T-cell (primary cell): Measurements from ENCODE around the gene CLEC16A. TPM values are rescaled to one million over a fixed set of nuclear protein-coding genes. Genes with fewer than 3 reads are reported as not detected.

Experiments used
- ATAC-seq, 4 experiments: fragments of 200-7000 bp in 3 of 4; fragments of 150-1000 bp in 1 of 4; cut with Tn5 transposase; replicated peaks in 1 of 4; 1 replicate in 3 of 4; 2 replicates in 1 of 4; pipeline ENCODE4 v1.10.0; 2021; ENCODE audit warnings: moderate library complexity in 3 of 4, mild to moderate bottlenecking in 2 of 4, moderate number of reproducible peaks in 1 of 4
- CTCF ChIA-PET, 2 donors: fragments of 300-600 bp; sonication (Branson Sonifier 250); formaldehyde crosslinking; loops; one replicate each; lab custom pipeline; 2022; ENCODE audit warnings: antibody characterized with exemption in 2 of 2; lab: Charles Lee
- POLR2A ChIA-PET, 2 donors: fragments of 300-600 bp; sonication (Branson Sonifier 250); formaldehyde crosslinking; loops; one replicate each; lab custom pipeline; 2022; ENCODE audit warnings: antibody characterized with exemption in 2 of 2; lab: Charles Lee
- DNase-seq, 35 experiments: peaks; one replicate each; pipeline versions ENCODE4 v3.0.0 to v3.0.0-alpha.2; 2013 to 2023
- H3K27ac ChIP-seq: one replicate; pipeline ENCODE4 v1.5.1; 2013; ENCODE audit warnings: low read length
- H3K27me3 ChIP-seq, 2 experiments: replicated peaks in 1 of 2; 1 replicate in 1 of 2; 2 replicates in 1 of 2; pipeline versions ENCODE4 v1.6.1 to v1.7.0; 2013; ENCODE audit warnings: low read length in 1 of 2, mixed read lengths in 1 of 2; ENCODE audit not compliant: control insufficient read depth in 2 of 2, insufficient read depth in 2 of 2; ENCODE audit errors: extremely low read depth in 1 of 2
- H3K36me3 ChIP-seq, 2 donors: 1 replicate in 1 of 2; 2 replicates in 1 of 2; pipeline versions ENCODE4 v1.6.1 to v1.7.0; 2013; ENCODE audit warnings: low read length in 1 of 2; ENCODE audit not compliant: control insufficient read depth in 2 of 2, insufficient read depth in 1 of 2; ENCODE audit errors: extremely low read depth in 1 of 2
- H3K4me1 ChIP-seq, 2 experiments: 1 replicate in 1 of 2; 2 replicates in 1 of 2; pipeline versions ENCODE4 v1.6.1 to v1.7.0; 2013; ENCODE audit warnings: low read length in 2 of 2, mixed read lengths in 1 of 2; ENCODE audit not compliant: insufficient read depth in 2 of 2, control insufficient read depth in 1 of 2; ENCODE audit errors: extremely low read depth in 1 of 2
- H3K4me3 ChIP-seq, 2 donors: 1 replicate in 1 of 2; 2 replicates in 1 of 2; pipeline versions ENCODE4 v1.5.1 to v1.7.0; 2013; ENCODE audit warnings: mild to moderate bottlenecking in 2 of 2, low read length in 1 of 2, moderate library complexity in 1 of 2; ENCODE audit not compliant: control insufficient read depth in 1 of 2; ENCODE audit errors: extremely low read depth in 1 of 2
- H3K9me3 ChIP-seq: 2 replicates; pipeline ENCODE4 v1.7.0; 2013
- H3K27ac Mint-ChIP-seq, 2 donors: one replicate each; pipeline ENCODE4 v1.8.0; 2020 to 2021; ENCODE audit warnings: mild to moderate bottlenecking in 2 of 2, mixed read lengths in 2 of 2
- H3K27me3 Mint-ChIP-seq, 2 donors: one replicate each; pipeline ENCODE4 v1.8.0; 2021 to 2022; ENCODE audit warnings: mixed read lengths in 2 of 2
- H3K36me3 Mint-ChIP-seq: one replicate; pipeline ENCODE4 v1.8.0; 2021; ENCODE audit warnings: mixed read lengths
- H3K4me1 Mint-ChIP-seq, 3 donors: one replicate each; pipeline ENCODE4 v1.8.0; 2020 to 2022; ENCODE audit warnings: mixed read lengths in 3 of 3, mild to moderate bottlenecking in 1 of 3
- H3K4me3 Mint-ChIP-seq, 3 donors: one replicate each; pipeline ENCODE4 v1.8.0; 2020 to 2022; ENCODE audit warnings: mild to moderate bottlenecking in 3 of 3, mixed read lengths in 3 of 3, moderate library complexity in 3 of 3
- H3K9me3 Mint-ChIP-seq, 3 donors: one replicate each; pipeline ENCODE4 v1.8.0; 2020 to 2022; ENCODE audit warnings: mixed read lengths in 3 of 3
- WGBS: methylation state at CpG from one replicate; pipeline ENCODE4 v1.1.5; 2013; ENCODE audit warnings: missing lambda C conversion rate; ENCODE audit not compliant: insufficient coverage; 5-methylcytosine and 5-hydroxymethylcytosine counted together
- total RNA-seq, 35 experiments: library from RNA in 6 of 35; stranded (reverse) in 6 of 35; fragments of 120-200 nt in 1 of 35; gene quantifications; one replicate each; pipeline versions ENCODE4 v1.2.1 to v1.2.4 and lab custom pipeline; 2013 to 2026

Gene CLEC16A
- total RNA-seq, 5 donors from 2014 or later (not counting 1 experiment from before 2014, with no cell fraction given) = 27.4 to 34.6 (median 28.7) TPM

DNA sequence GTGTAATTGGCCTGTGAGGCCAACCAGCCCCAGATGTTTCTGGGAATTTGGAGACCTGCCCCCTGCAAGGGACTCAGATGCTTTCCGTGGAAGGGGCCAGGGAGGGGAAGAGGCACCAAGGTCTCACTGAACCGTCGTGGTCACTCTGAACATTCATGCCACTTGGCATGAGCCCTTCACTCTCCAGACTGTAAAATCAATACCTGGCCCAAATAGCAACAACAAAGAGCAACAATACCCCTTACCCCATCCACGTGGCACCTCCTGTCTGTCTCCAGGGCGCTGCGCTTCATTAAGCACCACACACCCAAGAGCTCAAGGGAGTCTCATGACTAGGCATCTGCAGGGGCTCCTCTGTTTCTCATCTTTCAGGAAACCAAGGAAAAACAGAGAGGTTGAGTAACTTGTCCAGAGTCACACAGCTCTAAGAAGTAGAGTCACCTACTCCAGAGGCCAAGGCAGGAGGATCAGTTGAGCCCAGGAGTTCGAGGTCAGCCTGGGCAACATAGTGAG is 258.8 kb downstream of the CLEC16A start:
- Histone ChIP-seq H3K4me1 (peaks cover 0 to 18% of the 10 kb centered on the region in 2 experiments), H3K4me3 (no peak overlapping the region), H3K36me3 (no peaks in the 10 kb centered on the region), H3K27me3 (peaks cover 0 to 11% of the 10 kb centered on the region in 2 experiments), H3K9me3 (no peaks in the 10 kb centered on the region), H3K27ac (no peak overlapping the region)
- Mint-ChIP-seq H3K27ac (peak overlapping the region in 1 of 2 donors; percentile 22), H3K4me3 (no peak overlapping the region), H3K9me3 (no peaks in the 10 kb centered on the region), H3K27me3 (no peaks in the 10 kb centered on the region), H3K4me1 (peaks cover 14 to 27% (median 22%) of the 10 kb centered on the region in 3 donors), H3K36me3 (no peaks in the 10 kb centered on the region)
- DNase-seq (no peak), ATAC-seq (no peak)
- ChIA-PET CTCF (no interaction called here), POLR2A (no interaction called here)
- WGBS = 89% methylated on average over 4 of the region's 7 CpGs

DNA sequence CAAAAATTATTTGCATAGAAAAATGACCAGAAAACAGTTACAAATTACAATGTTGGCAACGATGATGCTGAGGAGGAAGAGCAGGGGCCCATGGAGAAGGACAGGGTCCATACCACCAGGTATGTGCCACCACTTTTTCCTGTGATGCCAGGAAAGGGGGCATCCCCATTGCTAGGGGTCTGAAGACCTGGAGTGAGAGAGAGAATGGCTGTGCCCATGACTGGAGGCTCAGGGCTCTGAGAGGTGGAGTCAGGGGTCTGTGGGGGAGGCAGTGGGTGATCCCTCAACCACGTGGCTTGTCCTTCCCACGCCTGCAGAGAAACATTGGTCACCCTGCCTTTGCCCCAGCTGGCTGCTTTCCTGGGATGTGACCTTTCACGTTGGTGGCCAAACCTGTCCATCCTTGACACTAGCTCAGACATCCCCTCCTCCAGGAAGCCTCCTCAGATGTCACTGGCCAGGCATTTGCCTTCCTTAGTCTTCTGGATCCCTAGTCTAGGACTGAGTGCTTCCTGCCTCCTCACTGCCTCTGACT is 260.2 kb downstream of the CLEC16A start:
- CTCF ChIA-PET = interaction anchor here in 1 of 2 donors (0.5 kb wide), 1 partner anchor 99 kb away, joined by 3 read pairs; no protein-coding TSS in a partner anchor
- H3K27ac Mint-ChIP-seq = no peak overlapping the region
- H3K4me3 Mint-ChIP-seq = no peak overlapping the region

DNA sequence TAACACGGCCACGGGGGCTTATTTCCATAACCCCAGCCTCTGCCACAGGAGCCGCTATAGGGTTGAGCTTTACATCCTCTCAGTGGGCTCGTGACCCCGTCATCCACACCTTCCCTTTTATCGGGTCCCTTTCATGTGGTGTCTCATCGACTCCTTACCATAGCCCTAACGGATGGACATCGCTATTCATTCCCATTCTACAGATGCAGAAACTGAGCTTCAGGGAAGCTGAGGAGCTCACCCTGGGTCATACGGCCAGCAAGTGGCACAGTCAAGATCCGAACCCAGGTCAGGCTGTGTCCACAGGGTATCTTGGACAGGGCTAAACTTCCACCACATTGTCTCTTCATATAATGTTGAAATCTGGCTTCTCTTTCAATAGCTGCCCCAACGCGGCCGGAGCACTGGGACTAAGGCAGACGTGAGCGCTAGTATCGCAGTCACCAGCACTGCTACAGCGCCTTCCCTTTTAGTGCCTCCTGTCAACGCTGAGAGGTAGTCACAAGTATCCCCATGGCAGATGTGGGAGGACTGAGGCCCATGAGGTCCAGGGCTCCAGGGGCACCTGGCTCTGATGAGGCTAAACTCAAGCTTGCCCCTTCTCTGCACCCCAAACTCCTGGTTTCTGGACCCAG is 260.8 kb downstream of the CLEC16A start:
- H3K36me3 Mint-ChIP-seq = no peaks in the 10 kb centered on the region
- H3K27me3 Mint-ChIP-seq = no peaks in the 10 kb centered on the region
- Histone ChIP-seq H3K4me3 (no peak overlapping the region), H3K27me3 (peaks cover 0 to 11% of the 10 kb centered on the region in 2 experiments), H3K9me3 (no peaks in the 10 kb centered on the region), H3K4me1 (peaks cover 0 to 13% of the 10 kb centered on the region in 2 experiments), H3K36me3 (no peaks in the 10 kb centered on the region), H3K27ac (no peak overlapping the region)
- 94% methylated on average over 17 of the region's 19 CpGs for WGBS
- no peaks in the 10 kb centered on the region for H3K9me3 Mint-ChIP-seq
- ChIA-PET CTCF (interaction anchor here in 1 of 2 donors (0.5 to 1.5 kb wide), 2 partner anchors 100 to 241 kb away, joined by 3 read pairs; no protein-coding TSS in a partner anchor), POLR2A (no interaction called here)
- no peak for DNase-seq
- H3K27ac Mint-ChIP-seq = no peak overlapping the region
- H3K4me3 Mint-ChIP-seq = no peak overlapping the region
- no peak for ATAC-seq
- H3K4me1 Mint-ChIP-seq = peaks cover 11 to 19% (median 16%) of the 10 kb centered on the region in 3 donors

More for the DNA sequence above, 260.2 kb downstream of the CLEC16A start:
- no peak for DNase-seq
- H3K27me3 Mint-ChIP-seq = no peaks in the 10 kb centered on the region
- peaks cover 0 to 13% of the 10 kb centered on the region in 2 experiments for H3K4me1 ChIP-seq
- H3K4me3 ChIP-seq = no peak overlapping the region
- POLR2A ChIA-PET = no interaction called here
- peaks cover 11 to 19% (median 16%) of the 10 kb centered on the region in 3 donors for H3K4me1 Mint-ChIP-seq
- H3K36me3 ChIP-seq = no peaks in the 10 kb centered on the region
- WGBS = 83% methylated on average over 1 of the region's 4 CpGs
- no peaks in the 10 kb centered on the region for H3K36me3 Mint-ChIP-seq
- H3K27ac ChIP-seq = no peak overlapping the region
- H3K9me3 ChIP-seq = no peaks in the 10 kb centered on the region
- ATAC-seq = no peak
- no peaks in the 10 kb centered on the region for H3K9me3 Mint-ChIP-seq
- peaks cover 0 to 11% of the 10 kb centered on the region in 2 experiments for H3K27me3 ChIP-seq

DNA sequence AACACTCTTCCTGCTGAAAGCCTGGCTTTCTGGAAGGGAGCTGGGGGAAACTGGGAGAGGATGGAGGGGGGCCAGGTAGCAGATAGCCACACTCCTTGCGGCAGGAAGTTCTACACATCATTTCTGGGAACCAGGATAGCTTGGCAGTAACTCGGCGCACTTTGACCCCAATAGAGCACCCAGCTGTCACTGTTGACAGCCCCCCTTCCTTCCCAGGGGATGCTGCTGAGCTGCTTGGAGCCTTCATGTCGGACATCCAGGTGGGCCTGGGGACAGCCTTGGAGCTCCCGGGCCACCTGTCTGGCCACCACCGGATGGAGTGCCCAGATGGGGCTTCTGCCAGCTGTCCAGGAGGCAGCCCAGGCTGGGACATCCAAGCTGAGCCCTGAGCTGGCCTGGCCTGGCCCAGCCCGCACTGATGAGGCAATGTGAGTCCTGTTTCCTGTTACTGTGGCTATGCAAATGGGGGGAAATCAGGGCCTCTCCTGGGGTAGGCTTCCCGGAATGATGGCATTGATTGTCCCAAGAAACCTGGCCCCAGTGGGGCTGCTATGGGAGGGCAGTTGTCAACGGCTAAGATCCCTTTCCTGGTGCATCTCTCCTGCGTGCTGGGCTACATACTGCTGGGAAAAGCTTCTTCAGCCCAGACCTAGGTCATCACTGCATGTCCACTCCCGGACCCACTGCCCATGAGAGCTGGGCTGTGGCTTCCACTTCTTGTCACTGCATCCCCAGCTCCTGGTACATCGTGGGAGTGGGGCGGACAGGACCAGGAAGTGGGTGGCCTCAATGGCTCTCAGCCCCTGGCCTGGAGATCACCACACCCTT is 261.6 kb downstream of the CLEC16A start:
- H3K36me3 Mint-ChIP-seq = no peaks in the 10 kb centered on the region
- no peak overlapping the region for H3K27ac Mint-ChIP-seq
- WGBS = 70% methylated on average over 10 of the region's 13 CpGs
- no peaks in the 10 kb centered on the region for H3K36me3 ChIP-seq
- H3K4me1 ChIP-seq = peaks cover 0 to 13% of the 10 kb centered on the region in 2 experiments
- H3K27me3 Mint-ChIP-seq = no peaks in the 10 kb centered on the region
- no peak overlapping the region for H3K4me3 Mint-ChIP-seq
- CTCF ChIA-PET = interaction anchor here in 1 of 2 donors (1.5 kb wide), 1 partner anchor 242 kb away, joined by 3 read pairs; no protein-coding TSS in a partner anchor
- DNase-seq (no peak), ATAC-seq (peak in 2 of 4 experiments; percentile 24 to 35)
- POLR2A ChIA-PET = interaction anchor here (0.7 kb wide), 2 partner anchors 46 to 49 kb away, joined by 3 read pairs; no protein-coding TSS in a partner anchor
- no peaks in the 10 kb centered on the region for H3K9me3 Mint-ChIP-seq
- H3K4me1 Mint-ChIP-seq = peaks cover 11 to 19% (median 16%) of the 10 kb centered on the region in 3 donors
- H3K9me3 ChIP-seq = no peaks in the 10 kb centered on the region
- H3K27me3 ChIP-seq = peaks cover 0 to 8% of the 10 kb centered on the region in 2 experiments
- no peak overlapping the region for H3K4me3 ChIP-seq
- H3K27ac ChIP-seq = no peak overlapping the region

DNA sequence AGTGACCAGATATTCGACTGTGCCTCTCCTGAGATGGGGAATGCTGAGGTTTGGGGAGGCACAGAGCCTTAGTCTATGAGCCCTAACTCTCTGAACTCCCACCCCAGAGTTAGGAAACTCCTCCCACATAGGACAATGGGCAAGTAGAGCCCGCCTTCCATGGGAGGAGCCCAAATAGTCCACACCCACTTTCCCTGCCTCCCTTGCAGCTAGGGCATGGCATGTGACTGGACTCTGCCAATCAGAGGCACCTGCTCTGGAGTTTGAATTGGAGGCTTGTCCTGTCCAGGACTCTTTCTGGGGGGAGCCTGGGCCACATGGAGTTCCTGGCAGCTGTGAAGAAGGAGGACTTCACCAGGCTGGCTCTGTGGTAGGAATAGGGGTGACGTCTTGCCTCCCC is 263.3 kb downstream of the CLEC16A start:
- no peak overlapping the region for H3K4me3 Mint-ChIP-seq
- no peak overlapping the region for H3K4me3 ChIP-seq
- no peaks in the 10 kb centered on the region for H3K36me3 ChIP-seq
- no peaks in the 10 kb centered on the region for H3K36me3 Mint-ChIP-seq
- no peak overlapping the region for H3K27ac ChIP-seq
- no peak overlapping the region for H3K27ac Mint-ChIP-seq
- no peak for DNase-seq
- CTCF ChIA-PET = no interaction called here
- WGBS = no CpG with 5 or more reads among the region's 3 CpGs
- H3K9me3 ChIP-seq = no peaks in the 10 kb centered on the region
- POLR2A ChIA-PET = no interaction called here
- H3K4me1 ChIP-seq = peaks cover 0 to 13% of the 10 kb centered on the region in 2 experiments
- H3K27me3 Mint-ChIP-seq = no peaks in the 10 kb centered on the region
- peaks cover 0 to 12% of the 10 kb centered on the region in 2 experiments for H3K27me3 ChIP-seq
- ATAC-seq = no peak
- peaks cover 11 to 19% (median 16%) of the 10 kb centered on the region in 3 donors for H3K4me1 Mint-ChIP-seq
- no peaks in the 10 kb centered on the region for H3K9me3 Mint-ChIP-seq
